Loucy (cell line): Measurements from ENCODE around the gene SORCS2.

Experiments used
- EZH2phosphoT487 ChIP-seq: fragments of 200-600 bp; IDR thresholded peaks from 2 replicates; pipeline ENCODE4 v1.6.1; 2018; ENCODE audit warnings: antibody characterized with exemption, mild to moderate bottlenecking, moderate library complexity, borderline replicate concordance
- TF ChIP-seq, protein P1 (sequence below): fragments of 200-600 bp; sonication (generic); conservative IDR thresholded peaks from 2 replicates; pipeline ENCODE4 v1.5.1; 2014; ENCODE audit warnings: mild to moderate bottlenecking, antibody characterized with exemption, low read length

GRCh38 chr4:7341491-7342222 lies 149.3 kb downstream of the SORCS2 start:
- TF ChIP-seq, protein P1, sequence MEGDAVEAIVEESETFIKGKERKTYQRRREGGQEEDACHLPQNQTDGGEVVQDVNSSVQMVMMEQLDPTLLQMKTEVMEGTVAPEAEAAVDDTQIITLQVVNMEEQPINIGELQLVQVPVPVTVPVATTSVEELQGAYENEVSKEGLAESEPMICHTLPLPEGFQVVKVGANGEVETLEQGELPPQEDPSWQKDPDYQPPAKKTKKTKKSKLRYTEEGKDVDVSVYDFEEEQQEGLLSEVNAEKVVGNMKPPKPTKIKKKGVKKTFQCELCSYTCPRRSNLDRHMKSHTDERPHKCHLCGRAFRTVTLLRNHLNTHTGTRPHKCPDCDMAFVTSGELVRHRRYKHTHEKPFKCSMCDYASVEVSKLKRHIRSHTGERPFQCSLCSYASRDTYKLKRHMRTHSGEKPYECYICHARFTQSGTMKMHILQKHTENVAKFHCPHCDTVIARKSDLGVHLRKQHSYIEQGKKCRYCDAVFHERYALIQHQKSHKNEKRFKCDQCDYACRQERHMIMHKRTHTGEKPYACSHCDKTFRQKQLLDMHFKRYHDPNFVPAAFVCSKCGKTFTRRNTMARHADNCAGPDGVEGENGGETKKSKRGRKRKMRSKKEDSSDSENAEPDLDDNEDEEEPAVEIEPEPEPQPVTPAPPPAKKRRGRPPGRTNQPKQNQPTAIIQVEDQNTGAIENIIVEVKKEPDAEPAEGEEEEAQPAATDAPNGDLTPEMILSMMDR, result no peak
- no peak for TF ChIP-seq EZH2phosphoT487
